ENCODE measurements around the gene NDUFA12. TPM values are rescaled to one million over a fixed set of nuclear protein-coding genes. Genes with fewer than 3 reads are reported as not detected.
"Not testable (repeated sequence)": the region's sequence is repeated elsewhere in the genome, so short reads cannot be mapped to it uniquely, and the experiment has no call there.

NDUFA12 gene
- total and polyA plus RNA-seq, 8 donors, result 20.7 to 68.0 (median 31.1) TPM

GRCh38 chr12:94994312-94994711 is 9.2 kb downstream of the NDUFA12 start:
- intact Hi-C loops (cut with DNase I), result no loop called here
- ATAC-seq, result no peak

DNA sequence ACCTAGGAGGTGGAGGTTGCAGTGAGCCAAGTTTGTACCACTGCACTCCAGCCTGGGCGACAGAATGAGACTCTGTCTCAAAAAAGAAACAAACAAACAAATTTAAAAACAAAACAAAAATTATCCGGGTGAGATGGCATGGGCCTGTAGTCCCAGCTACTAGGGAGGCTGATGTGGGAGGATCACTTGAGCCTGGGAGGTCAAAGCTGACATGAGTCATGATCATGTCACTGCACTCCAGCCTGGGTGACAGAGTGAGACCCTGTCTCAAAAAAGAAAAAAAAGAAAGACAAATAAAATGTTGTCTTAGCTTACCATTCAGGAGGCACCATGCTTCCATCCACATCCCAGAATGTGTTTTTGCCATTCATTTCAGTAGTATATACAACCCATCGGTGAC is 9.6 kb downstream of the NDUFA12 start:
- ATAC-seq; intact Hi-C loops (cut with DNase I); H3K27ac ChIP-seq; H3K4me1 ChIP-seq; DNase-seq; H3K27me3 ChIP-seq; FAIRE-seq; H3K4me3 ChIP-seq; H3K9me3 ChIP-seq; H3K36me3 ChIP-seq: not testable (repeated sequence)
- WGBS, 2 donors, result 83 to 99% methylated on average over 3 of the region's 3 CpGs

More at GRCh38 chr12:94994312-94994711, 9.2 kb downstream of the NDUFA12 start:
- 91 to 97% methylated on average over 2 of the region's 2 CpGs for WGBS, 2 donors
- TF ChIP-seq, protein P1, sequence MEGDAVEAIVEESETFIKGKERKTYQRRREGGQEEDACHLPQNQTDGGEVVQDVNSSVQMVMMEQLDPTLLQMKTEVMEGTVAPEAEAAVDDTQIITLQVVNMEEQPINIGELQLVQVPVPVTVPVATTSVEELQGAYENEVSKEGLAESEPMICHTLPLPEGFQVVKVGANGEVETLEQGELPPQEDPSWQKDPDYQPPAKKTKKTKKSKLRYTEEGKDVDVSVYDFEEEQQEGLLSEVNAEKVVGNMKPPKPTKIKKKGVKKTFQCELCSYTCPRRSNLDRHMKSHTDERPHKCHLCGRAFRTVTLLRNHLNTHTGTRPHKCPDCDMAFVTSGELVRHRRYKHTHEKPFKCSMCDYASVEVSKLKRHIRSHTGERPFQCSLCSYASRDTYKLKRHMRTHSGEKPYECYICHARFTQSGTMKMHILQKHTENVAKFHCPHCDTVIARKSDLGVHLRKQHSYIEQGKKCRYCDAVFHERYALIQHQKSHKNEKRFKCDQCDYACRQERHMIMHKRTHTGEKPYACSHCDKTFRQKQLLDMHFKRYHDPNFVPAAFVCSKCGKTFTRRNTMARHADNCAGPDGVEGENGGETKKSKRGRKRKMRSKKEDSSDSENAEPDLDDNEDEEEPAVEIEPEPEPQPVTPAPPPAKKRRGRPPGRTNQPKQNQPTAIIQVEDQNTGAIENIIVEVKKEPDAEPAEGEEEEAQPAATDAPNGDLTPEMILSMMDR (IDR thresholded peaks at IDR 0.05), result no peak
- Histone ChIP-seq H3K4me3 (no peak overlapping the region), H3K9me3 (no peaks in the 10 kb centered on the region), H3K27ac (no peak overlapping the region), H3K4me1 (no peaks in the 10 kb centered on the region), H3K27me3 (no peaks in the 10 kb centered on the region), H3K36me3 (no peaks in the 10 kb centered on the region)
- DNase-seq (no peak), FAIRE-seq (no peak)

DNA sequence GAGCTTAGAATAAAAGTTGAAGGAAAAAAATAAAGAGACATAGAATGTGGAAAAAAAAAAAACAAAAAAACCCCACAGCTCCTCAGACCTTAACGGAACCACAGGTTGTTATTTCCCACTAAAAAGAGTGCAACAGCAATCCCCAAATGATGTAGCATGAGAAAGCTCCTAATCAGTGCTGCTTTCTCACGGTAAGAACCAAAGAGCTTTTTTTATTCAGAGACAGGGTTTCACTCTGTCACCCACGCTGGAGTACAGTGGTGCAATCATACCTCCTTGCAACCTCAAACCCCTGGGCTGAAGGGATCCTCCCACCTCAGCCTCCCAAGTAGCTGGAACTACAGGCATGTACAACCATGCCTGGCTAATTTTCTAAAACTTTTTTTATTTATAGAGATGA is 13.3 kb downstream of the NDUFA12 start:
- H3K36me3 ChIP-seq, result no peaks in the 10 kb centered on the region
- H3K4me3 ChIP-seq, result no peak overlapping the region
- H3K27ac ChIP-seq, result no peak overlapping the region
- TF ChIP-seq, protein P1 (IDR thresholded peaks at IDR 0.05), result no peak
- H3K4me1 ChIP-seq, result no peaks in the 10 kb centered on the region
- H3K27me3 ChIP-seq, result no peaks in the 10 kb centered on the region
- WGBS, 2 donors, result 87 to 93% methylated on average over 3 of the region's 3 CpGs
- no peaks in the 10 kb centered on the region for H3K9me3 ChIP-seq
- no peak for ATAC-seq
- DNase-seq, result no peak
- intact Hi-C loops (cut with DNase I), result no loop called here
- FAIRE-seq, result no peak

DNA sequence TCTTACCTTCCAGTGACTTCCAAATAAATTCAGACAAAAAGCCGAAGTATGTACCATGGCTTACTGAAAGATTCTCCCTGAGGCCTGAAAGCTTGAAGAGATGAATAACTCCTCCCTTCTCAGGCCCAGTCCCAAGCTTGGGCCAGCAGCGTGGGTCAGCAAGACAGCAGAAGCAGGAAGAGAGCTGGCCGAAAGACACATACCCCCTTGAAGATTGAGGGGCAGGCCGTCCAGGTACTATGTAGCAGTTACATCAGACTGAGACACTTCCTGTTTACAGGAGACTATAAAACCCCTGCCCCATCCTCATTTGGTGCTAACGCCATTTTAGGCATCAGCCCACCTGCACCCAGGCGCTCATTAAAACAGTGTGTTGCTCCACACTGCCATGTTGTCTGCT is 15.0 kb downstream of the NDUFA12 start:
- DNase-seq, result no peak
- Histone ChIP-seq H3K27ac (no peak overlapping the region), H3K27me3 (no peaks in the 10 kb centered on the region), H3K4me3 (no peak overlapping the region), H3K9me3 (no peaks in the 10 kb centered on the region), H3K4me1 (no peaks in the 10 kb centered on the region), H3K36me3 (no peaks in the 10 kb centered on the region)
- TF ChIP-seq, protein P1 (IDR thresholded peaks at IDR 0.05), result no peak
- no peak for FAIRE-seq
- 75 to 97% methylated on average over 6 of the region's 6 CpGs for WGBS, 2 donors
- intact Hi-C loops (cut with DNase I), result loop anchor here in 1 of 3 donors (10.0 kb wide), 1 partner anchor 64 kb away; no protein-coding TSS in a partner anchor
- no peak for ATAC-seq

DNA sequence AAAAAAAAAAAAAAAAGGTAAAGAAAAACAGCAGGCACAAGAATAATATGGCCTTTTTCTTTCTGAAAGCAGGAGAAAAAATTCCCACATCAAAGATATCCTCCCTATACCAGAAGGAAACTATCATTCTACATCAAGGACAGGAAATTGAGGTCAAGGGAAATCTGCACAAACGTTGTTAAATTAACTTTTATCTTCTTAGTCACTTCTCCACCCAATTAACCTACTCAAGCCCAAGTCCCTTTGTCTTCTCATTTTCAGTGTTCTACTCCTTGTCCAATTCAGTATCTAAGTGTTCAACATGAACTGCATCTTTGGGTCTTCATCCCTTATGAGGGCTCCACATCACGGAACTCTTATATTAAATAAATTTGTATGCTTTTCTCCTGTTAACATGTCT is 15.7 kb downstream of the NDUFA12 start:
- ATAC-seq (no peak), DNase-seq (no peak), FAIRE-seq (no peak)
- Histone ChIP-seq H3K27ac (no peak overlapping the region), H3K27me3 (no peaks in the 10 kb centered on the region), H3K4me1 (no peaks in the 10 kb centered on the region), H3K9me3 (no peaks in the 10 kb centered on the region), H3K36me3 (no peaks in the 10 kb centered on the region), H3K4me3 (no peak overlapping the region)
- TF ChIP-seq, protein P1 (IDR thresholded peaks at IDR 0.05), result no peak
- intact Hi-C loops (cut with DNase I), result loop anchor here in 1 of 3 donors (10.0 kb wide), 1 partner anchor 63 kb away; no protein-coding TSS in a partner anchor
- 49 to 55% methylated on average over 2 of the region's 2 CpGs for WGBS, 2 donors
